ENCODE results near the gene MAD1L1.

Gene MAD1L1

DNA sequence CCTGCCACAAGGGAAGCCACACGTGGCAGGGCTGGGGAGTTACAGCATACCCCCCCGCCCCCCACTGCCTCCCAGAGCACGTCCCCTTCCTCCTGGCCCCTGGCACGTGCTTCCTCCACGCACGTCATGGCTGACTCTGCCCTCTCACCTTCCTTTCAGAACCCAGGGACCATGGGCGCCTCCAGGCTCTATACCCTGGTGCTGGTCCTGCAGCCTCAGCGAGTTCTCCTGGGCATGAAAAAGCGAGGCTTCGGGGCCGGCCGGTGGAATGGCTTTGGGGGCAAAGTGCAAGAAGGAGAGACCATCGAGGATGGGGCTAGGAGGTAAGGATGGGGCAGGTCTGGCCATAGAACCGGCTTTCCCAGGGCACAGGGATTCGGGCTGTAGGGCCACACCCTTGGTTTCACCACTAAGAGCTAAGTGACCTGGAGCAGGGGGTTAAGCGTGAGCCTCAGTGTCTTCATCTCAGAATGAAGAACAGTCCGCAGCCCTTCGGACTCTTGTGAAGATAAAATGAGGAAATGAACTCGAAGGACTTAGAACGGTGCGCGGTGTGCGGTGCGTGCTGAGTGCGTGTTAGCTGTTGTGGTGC, 11.8 kb upstream of the MAD1L1 start:
- TF ChIP-seq CTCF (conservative IDR thresholded peaks at IDR 0.05) = no peak
- no peak overlapping the region for H3K27ac ChIP-seq

DNA sequence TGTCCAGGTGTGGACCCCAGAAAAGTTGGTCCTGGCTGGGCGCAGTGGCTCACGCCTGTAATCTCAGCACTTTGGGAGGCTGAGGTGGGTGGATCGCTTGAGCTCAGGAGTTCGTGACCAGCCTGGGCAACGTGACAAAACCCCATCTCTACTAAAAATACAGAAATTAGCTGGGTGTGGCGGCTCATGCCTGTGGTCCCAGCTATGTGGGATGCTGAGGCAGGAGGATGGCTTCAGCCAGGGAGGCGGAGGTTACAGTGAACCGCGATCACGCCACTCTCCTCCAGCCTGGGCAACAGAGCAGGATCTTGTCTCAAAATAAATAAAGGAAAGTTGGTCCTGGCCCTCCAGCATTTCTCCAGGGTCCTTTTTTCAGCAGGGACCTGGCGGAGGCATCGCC, 10.7 kb upstream of the MAD1L1 start:
- H3K27ac ChIP-seq = peak overlapping the region; percentile 90
- TF ChIP-seq CTCF (conservative IDR thresholded peaks at IDR 0.05) = no peak
- TF ChIP-seq ZFX (IDR thresholded peaks at IDR 0.05) = no peak

GRCh38 chr7:2242541-2243429, 10.0 kb upstream of the MAD1L1 start:
- TF ChIP-seq ZFX (IDR thresholded peaks at IDR 0.05) = no peak
- TF ChIP-seq CTCF (conservative IDR thresholded peaks at IDR 0.05) = no peak

DNA sequence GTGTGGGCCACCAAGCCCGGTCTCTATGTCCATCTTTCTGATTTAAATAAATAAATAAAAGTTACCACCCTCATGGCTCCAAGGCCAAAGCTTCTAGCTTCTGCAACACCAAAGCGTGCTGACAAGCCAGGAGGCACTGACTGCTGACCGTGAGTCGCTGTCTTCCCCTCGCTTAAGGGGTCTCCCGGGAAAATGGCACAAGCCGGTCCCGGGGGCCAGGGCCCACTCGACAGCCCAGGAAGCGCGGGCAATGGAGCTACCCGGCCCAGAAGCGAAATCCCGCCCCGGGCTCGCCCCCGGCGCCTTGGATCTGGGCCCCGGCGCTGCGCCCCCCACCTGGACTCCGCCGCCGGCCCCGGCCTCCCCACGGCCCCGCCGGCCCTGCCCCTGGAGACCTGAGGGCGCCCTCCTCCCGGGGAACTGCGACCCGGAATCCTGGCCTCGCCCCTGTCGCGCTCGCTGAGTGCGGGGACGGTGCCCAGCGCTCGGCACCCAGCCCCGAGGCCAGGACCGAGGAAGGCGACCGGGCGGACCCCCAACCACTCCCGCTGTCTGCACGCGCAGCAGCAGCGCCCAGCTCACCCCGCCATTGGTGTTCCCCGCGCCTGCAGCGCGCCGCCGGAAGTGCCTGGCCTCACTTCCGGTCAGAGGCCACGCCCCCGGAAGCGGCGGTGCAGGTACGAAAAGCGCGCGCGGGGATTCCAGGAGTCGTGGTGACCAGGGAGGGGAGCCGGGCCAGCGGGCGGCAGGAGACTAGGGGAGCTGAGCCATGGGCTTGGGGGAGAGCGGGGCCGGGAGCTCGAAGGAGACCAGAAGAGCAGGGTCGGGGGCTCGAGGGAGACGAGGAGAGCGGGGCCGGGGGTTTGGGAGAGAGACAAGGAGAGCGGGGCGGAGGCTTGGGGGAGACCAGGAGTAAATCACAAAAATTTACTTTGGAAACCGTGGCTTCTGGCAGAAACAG, 9.1 kb upstream of the MAD1L1 start, which contains the start of the genes MRM2 and NUDT1:
Gene MRM2 (minus strand): TSS at position 626 of the 961 bp plus-strand sequence. CDS start 36 bp downstream, at position 590.
Gene NUDT1 (plus strand): TSS at position 647 of the 961 bp plus-strand sequence. CDS start 2,349 bp downstream, outside the sequence.
- H3K27ac ChIP-seq = peak within 1 kb of the TSS; percentile 90
- peak; percentile 76; the same call in 1 of the 2 replicates for TF ChIP-seq ZFX (IDR thresholded peaks at IDR 0.05)
- no peak for TF ChIP-seq CTCF (conservative IDR thresholded peaks at IDR 0.05)

More at GRCh38 chr7:2242541-2243429, 10.0 kb upstream of the MAD1L1 start:
- peak overlapping the region; percentile 90 for H3K27ac ChIP-seq

- H3K27ac ChIP-seq = no peak overlapping the region
- no peak for TF ChIP-seq CTCF (conservative IDR thresholded peaks at IDR 0.05)
- no peak for TF ChIP-seq ZFX (IDR thresholded peaks at IDR 0.05)
Observed at GRCh38 chr7:2239242-2239641, 6.5 kb upstream of the MAD1L1 start.

DNA sequence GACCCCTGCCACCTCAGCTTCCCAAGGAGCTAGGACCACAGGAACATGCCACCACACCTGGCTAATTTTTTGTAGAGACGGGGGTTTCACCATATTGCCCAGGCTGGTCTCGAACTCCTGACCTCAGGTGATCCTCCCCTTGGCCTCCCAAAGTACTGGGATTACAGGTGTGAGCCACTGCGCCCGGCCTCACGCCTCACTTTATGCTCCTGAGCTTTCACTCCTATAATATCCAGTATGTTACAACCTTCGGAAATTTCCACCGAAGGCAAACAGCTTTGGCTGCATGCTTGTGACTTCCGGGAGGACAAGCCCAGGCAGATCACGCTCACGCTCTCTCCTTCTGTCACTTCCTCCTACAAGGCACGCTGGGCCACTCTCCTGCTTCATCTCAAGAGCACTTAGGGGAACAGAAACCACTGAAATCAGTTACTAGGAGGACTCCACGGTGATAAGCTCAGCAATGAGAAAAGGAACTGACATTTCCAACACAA, 4.4 kb upstream of the MAD1L1 start:
- TF ChIP-seq ZFX (IDR thresholded peaks at IDR 0.05) (no peak), CTCF (conservative IDR thresholded peaks at IDR 0.05) (no peak)
- no peak overlapping the region for H3K27ac ChIP-seq

All from C4-2B (cell line).